Gastrocnemius medialis (tissue), 4 donors: ENCODE measurements around the gene AFDN.

ENCODE experiments used
- CTCF ChIP-seq, 5 experiments: fragments of 450-650 bp in 3 of 5; fragments of 200-600 bp in 2 of 5; sonication (generic) in 2 of 5; IDR thresholded peaks in 4 of 5; conservative IDR thresholded peaks in 1 of 5; 1 replicate in 4 of 5; 2 replicates in 1 of 5; pipeline ENCODE4 v1.5.1; 2016 to 2019; ENCODE audit warnings: antibody characterized with exemption in 5 of 5, mild to moderate bottlenecking in 3 of 5, moderate library complexity in 3 of 5
- POLR2A ChIP-seq, 2 donors: fragments of 450-650 bp; IDR thresholded peaks; one replicate each; pipeline ENCODE4 v1.6.1; 2017; ENCODE audit warnings: antibody characterized with exemption in 2 of 2, mild to moderate bottlenecking in 2 of 2, moderate library complexity in 2 of 2

DNA sequence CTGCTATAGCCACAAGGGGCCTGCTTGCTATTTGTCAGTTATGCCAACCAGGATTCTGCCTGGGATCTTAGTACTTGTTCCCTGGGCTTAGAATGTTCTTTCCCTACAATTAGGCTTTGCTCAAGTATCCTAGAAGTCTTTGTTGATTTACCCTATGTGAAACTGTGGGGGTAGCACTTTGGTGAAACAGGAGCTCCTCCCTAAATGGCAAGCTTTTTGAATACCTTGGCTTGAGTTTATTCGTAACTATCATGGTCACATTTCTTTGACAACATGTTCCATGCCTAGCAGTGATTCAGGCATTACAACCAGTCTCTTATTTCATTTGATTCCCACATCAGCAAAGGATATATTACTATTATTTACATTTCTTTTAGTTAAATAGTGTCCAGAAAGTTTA is 21.2 kb downstream of the AFDN start:
- no peak for TF ChIP-seq CTCF (IDR thresholded peaks at IDR 0.05 in 4 of 5, conservative IDR thresholded peaks at IDR 0.05 in 1 of 5)
- TF ChIP-seq POLR2A (IDR thresholded peaks at IDR 0.05) = no peak
